Stimulated activated CD4-positive, alpha-beta T cell treated with anti-CD3 and anti-CD28 coated beads, Interleukin-15, amount 100 ng/mL, for 48 hours (primary cell): ENCODE measurements around the gene ZSCAN20.
"Not testable (repeated sequence)": the region's sequence is repeated elsewhere in the genome, so short reads cannot be mapped to it uniquely, and the experiment has no call there.

Experiments
- DNase-seq, 2 donors: peaks; one replicate each; pipeline ENCODE4 v3.0.0-alpha.2; 2020; ENCODE audit warnings: low read depth in 2 of 2

Gene ZSCAN20

GRCh38 chr1:33488624-33489023, 16.2 kb downstream of the ZSCAN20 start:
- DNase-seq, result no peak

GRCh38 chr1:33494929-33495328, 22.5 kb downstream of the ZSCAN20 start:
- no peak for DNase-seq

GRCh38 chr1:33497410-33497809, 25.0 kb downstream of the ZSCAN20 start:
- DNase-seq, result no peak

- DNase-seq, result no peak
Observed at GRCh38 chr1:33500547-33500946, 28.1 kb downstream of the ZSCAN20 start.

GRCh38 chr1:33501309-33501708, 28.9 kb downstream of the ZSCAN20 start:
- DNase-seq, result no peak

- no peak for DNase-seq
Observed at GRCh38 chr1:33501774-33502173, 29.3 kb downstream of the ZSCAN20 start.

- DNase-seq, result no peak
Observed at GRCh38 chr1:33502726-33503125, 30.3 kb downstream of the ZSCAN20 start.

- DNase-seq, result no peak
Observed at GRCh38 chr1:33503506-33503905, 31.1 kb downstream of the ZSCAN20 start.

- DNase-seq, result no peak
Observed at GRCh38 chr1:33507661-33508060, 35.2 kb downstream of the ZSCAN20 start.

- DNase-seq, result no peak
Observed at GRCh38 chr1:33508151-33508550, 35.7 kb downstream of the ZSCAN20 start.

GRCh38 chr1:33509276-33509675, 36.8 kb downstream of the ZSCAN20 start:
- not testable (repeated sequence) for DNase-seq

- no peak for DNase-seq
Observed at GRCh38 chr1:33512226-33513011, 40.0 kb downstream of the ZSCAN20 start.

GRCh38 chr1:33515112-33515511, 42.7 kb downstream of the ZSCAN20 start:
- no peak for DNase-seq

- DNase-seq, result no peak
Observed at GRCh38 chr1:33515607-33516006, 43.2 kb downstream of the ZSCAN20 start.

GRCh38 chr1:33516428-33516827, 44.0 kb downstream of the ZSCAN20 start:
- DNase-seq, result no peak

- DNase-seq, result no peak
Observed at GRCh38 chr1:33516891-33517567, 44.6 kb downstream of the ZSCAN20 start.

GRCh38 chr1:33517596-33518250, 45.3 kb downstream of the ZSCAN20 start:
- DNase-seq, result no peak

GRCh38 chr1:33519240-33519884, 46.9 kb downstream of the ZSCAN20 start:
- DNase-seq, result no peak

- no peak for DNase-seq
Observed at GRCh38 chr1:33524586-33524985, 52.1 kb downstream of the ZSCAN20 start.

- no peak for DNase-seq
Observed at GRCh38 chr1:33527934-33528333, 55.5 kb downstream of the ZSCAN20 start.

GRCh38 chr1:33529957-33530356, 57.5 kb downstream of the ZSCAN20 start:
- no peak for DNase-seq

- no peak for DNase-seq
Observed at GRCh38 chr1:33532250-33532649, 59.8 kb downstream of the ZSCAN20 start.
